HG02588 (cell line): ENCODE measurements around the gene UBR3.
"Not testable (repeated sequence)": the region's sequence is repeated elsewhere in the genome, so short reads cannot be mapped to it uniquely, and the experiment has no call there.

ENCODE experiments used
- ATAC-seq: cut with Tn5 transposase; IDR thresholded peaks from one replicate; pipeline ENCODE4 v1.9.1; 2021; ENCODE audit warnings: mild to moderate bottlenecking, moderate library complexity; ENCODE audit not compliant: unreplicated experiment

The UBR3 gene

DNA sequence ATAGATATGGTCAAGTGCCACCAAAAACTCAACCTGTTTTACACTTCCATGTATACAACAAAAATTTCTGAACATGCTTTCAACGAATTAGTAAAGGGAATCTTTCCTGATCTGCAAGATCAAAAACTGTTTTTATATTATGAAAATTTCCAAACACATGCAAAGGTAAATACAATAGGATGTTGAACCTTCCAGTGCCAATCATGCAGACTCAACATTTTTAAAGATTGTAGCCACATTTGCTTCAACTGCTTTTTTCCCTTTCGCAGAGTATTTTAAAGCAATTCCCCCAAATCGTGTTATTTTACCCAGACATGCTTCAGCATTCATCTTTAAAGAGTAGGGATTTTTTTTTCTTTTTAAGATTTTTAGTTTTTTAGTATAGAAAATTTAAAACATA is 40.3 kb downstream of the UBR3 start:
- no peak for ATAC-seq

DNA sequence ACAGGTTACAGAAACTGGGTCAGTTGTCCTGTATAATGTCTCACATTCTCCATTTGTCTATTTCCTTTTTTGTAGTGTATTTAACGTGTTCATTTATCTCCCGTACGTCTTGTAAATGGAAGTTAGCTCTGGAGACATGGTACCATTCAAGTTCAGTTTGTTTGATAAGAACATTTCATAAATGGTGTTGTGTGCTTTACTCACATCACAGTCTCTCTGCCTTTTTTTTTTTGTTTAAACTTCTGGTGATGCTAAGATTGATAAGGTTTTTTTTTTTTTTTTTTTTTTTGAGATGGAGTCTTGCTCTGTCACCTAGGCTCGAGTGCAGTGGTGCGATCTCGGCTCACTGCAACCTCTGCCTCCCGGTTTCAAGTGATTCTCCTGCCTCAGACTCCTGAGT is 41.7 kb downstream of the UBR3 start:
- ATAC-seq: no peak

DNA sequence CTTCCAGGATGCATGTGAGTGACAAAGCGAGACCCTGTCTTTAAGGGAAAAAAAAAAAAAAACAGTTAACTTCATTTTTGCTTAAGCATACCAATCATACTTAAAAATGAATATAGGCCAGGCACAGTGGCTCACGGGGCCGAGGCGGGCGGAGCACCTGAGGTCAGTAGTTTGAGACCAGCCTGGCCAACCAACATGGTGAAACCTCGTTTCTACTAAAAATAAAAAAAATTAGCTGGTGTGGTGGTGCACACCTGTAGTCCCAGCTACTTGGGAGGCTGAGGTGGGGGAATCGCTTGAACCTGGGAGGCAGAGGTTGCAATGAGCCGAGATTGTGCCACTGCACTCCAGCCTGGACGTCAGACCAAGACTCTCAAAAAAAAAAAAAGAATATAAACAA is 44.1 kb downstream of the UBR3 start:
- not testable (repeated sequence) for ATAC-seq

- ATAC-seq: no peak
Observed at GRCh38 chr2:169871994-169872393, 44.7 kb downstream of the UBR3 start.

- ATAC-seq: no peak
Observed at GRCh38 chr2:169877398-169877797, 50.1 kb downstream of the UBR3 start.

- ATAC-seq: no peak
Observed at GRCh38 chr2:169887120-169887519, 59.9 kb downstream of the UBR3 start.

DNA sequence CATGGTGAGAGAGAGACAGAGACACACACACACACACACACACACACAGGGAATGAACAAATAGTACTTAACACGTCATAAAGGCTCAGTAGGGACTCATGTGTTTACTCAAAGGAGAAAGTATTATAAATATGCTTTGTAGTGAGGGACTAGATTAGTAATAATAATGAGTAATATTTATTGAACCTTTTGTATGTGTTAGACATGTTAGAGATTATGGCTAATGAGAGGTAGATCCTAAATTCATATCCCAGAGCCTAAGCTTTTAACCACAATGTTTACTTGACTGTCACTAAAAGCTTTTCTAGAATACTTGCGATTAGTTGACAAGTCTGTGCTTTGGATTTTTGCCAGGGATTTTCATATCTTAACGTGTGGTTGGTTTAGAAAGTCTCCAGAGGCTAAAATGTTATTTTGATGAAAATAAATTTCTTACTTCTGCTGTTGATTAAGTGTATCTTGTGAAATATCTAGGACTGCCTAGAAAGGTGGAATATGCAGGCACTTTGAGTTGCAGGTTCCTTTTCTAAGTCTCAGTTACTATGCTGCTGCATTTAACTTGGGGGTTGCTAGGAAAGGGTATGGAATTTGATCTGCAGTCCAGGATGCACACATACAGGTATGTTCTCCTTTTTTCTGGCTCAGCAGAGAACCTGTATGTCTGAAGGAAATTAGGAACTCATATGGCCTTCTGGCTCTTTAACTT is 64.5 kb downstream of the UBR3 start:
- no peak for ATAC-seq

GRCh38 chr2:169892951-169893350 is 65.7 kb downstream of the UBR3 start:
- no peak for ATAC-seq

DNA sequence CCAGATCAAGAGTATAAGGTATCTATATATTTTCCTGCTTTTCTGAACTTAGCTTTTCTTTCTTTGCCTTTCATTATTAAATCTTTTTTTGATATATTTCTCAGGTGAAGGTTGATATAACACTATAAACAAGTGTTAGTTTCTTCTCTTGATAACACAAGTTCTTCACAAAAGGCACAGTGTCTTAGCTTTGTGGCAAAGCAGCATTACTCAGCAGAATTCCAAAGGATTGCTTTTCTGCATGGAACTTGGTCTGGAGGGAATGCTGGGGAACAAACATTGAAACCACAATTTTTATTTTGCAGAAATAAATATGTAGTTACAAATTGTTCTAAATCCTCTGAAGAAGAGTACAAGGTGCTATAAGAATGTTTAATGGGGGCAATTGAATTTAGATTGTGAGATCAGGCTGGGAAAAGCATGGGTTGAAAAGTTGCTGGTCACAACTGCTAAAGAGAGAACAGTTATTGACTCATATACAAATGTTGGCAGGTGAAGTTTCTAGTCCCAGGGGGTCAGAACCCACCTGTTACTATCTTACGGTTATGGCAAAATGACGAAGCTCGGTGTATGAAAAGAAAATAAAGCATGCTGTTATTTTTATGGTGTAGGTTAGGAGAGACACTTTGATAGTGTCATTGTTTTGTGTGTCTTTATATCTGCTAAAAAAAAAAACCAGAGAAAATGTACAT is 68.2 kb downstream of the UBR3 start:
- ATAC-seq: no peak

DNA sequence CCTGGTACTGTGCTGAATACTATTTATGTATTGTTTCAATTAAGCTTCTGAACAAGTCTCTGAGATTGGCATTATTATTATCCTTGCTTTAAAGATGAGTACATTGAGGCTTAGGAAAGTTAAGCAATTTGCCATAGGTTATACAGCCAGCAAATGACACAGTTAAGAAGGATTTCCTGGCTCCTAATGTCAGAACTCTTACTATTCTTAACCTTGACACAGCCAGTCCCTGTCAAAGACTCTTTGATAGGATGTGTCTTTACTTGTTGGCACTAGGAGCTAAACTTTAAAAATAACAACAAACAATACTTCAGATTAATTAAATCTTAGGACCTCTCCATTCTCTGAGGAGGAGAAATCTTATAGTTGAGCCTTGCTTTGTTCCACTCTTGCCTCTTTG is 70.6 kb downstream of the UBR3 start:
- no peak for ATAC-seq

DNA sequence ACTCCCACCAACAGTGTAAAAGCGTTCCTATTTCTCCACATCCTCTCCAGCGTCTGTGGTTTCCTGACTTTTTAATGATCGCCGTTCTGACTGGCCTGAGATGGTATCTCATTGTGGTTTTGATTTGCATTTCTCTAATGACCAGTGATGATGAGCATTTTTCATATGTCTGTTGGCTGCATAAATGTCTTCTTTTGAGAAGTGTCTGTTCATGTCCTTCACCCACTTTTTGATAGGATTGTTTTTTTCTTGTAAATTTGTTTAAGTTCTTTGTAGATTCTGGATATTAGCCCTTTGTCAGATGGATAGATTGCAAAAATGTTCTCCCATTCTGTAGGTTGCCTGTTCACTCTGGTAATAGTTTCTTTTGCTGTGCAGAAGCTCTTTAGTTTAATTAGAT is 72.8 kb downstream of the UBR3 start:
- ATAC-seq: not testable (repeated sequence)

DNA sequence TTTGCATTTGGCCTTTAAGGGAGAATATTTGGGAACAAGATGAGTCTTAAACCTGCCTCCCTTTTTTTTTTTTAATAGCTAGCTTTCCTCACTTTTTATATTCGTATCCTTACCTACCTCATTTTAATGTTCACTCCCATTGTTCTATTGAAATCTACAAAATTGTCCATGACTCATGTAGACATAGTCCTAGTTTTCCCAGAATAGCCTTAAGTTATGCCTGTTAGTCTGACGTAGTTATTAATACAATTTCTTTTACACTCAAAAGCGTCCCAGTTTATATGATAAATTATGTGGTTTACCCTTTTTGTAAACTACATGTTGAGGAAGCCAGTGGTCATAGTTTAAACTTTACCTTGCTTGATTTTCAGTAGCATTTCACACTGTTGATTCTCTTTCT is 73.4 kb downstream of the UBR3 start:
- no peak for ATAC-seq

GRCh38 chr2:169906731-169907130 is 79.5 kb downstream of the UBR3 start:
- no peak for ATAC-seq

GRCh38 chr2:169909376-169909775 is 82.1 kb downstream of the UBR3 start:
- no peak for ATAC-seq

GRCh38 chr2:169910109-169910799 is 83.0 kb downstream of the UBR3 start:
- ATAC-seq: no peak

DNA sequence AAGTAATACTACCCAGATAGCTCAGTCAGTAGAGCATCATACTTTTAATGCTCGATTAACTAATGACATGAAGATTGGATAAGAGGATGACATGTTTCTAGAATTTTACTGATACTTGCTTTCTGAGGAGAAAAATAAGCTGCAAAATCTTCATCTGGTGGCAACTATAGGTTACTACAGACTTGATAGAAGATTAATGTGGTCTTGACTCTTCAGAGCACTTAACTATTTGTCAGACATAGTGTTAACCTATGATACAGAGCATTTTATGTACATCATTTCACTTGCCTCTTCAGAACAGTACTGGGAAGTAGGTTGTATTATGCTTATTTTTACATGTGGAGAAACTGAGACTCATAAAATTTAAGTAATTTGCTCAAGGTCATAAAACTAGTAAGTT is 83.9 kb downstream of the UBR3 start:
- ATAC-seq: no peak

DNA sequence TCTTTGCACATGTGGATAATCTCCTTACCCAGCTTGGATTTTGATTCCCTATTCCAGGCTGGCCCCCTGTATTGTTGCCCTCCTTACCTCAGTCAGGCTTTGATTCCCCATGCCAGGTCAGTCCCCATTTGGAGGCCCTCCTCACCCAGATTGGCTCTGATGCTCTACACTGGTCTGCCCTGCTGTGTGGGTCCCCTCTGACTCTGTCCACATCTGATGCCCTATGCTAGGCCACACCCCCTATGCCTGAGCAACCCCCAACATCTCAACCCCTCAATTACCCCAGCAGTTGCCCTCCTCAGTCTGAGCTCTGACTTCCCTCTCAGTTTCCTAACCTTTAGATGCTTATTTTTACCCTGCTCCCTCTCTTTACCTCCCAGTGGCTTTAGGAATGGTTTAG is 89.4 kb downstream of the UBR3 start:
- no peak for ATAC-seq

DNA sequence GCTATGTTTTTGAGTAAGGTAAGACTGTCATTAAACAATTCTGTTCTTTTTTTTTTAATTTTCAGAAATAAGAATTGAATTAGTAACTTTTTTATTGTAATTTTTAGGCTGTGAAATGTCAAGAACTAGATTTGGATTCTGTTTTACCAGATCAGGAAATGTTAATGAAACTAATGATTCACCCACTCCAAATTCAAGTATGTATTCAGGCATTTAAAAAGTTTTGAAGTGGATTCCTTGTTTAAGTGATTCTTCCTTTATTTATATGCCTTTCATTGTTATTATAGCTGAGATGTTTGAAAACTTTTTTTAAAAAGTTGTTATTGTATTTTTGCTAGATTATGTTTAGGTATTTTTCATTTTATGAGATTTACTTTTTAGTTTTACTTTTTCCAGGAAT is 96.7 kb downstream of the UBR3 start:
- no peak for ATAC-seq

- ATAC-seq: no peak
Observed at GRCh38 chr2:169925968-169926367, 98.7 kb downstream of the UBR3 start.

DNA sequence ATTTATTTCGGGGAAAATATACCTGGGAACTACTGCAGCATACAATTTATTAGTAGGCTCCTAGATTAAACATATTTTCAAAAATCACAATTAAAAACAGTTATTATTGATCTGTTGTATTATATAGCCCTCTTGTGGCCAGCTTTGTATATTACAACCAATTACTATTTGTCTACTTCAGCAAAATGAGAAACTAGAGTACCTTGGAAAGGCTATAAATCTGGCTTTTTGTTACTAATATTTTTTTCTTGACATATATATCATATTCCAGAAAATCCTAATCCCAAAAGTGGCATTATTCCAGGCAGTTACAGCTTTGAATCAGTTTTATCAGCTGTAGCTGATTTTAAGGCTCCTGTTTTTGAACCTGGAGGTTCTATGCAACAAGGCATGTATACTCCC is 101.2 kb downstream of the UBR3 start:
- ATAC-seq: no peak

DNA sequence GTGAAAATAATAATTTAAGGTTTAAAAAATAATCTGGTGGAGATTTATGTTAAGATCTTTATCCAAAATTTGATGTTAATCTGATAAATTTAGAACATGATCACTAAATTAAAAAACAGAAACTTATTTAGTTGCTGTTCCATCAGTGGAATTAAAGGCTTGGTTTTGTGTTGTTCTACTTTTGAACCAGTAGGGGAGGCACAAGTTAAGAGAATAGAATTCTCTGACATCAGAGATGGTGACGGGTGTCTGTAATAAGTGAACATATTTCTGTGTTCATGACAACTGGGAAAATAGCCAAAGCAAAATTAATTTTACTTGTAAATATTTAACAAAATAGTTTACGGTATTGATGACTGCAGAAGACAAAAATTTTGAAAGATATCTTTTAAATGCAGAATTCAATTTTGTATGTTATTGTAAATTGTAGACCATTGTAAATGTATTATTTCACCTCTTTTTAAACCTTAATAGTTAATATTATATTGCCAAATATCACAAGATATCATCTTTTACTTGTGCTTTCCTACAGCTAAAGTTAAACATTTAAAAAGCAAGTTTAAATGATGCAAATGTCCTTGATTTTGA is 106.0 kb downstream of the UBR3 start:
- no peak for ATAC-seq

GRCh38 chr2:169936652-169937051 is 109.4 kb downstream of the UBR3 start:
- not testable (repeated sequence) for ATAC-seq
